T follicular helper cell (primary cell): ENCODE data around the gene PLEKHA3.

Source experiments
- DNase-seq: peaks from one replicate; pipeline ENCODE4 v3.0.0-alpha.2; 2020; ENCODE audit warnings: low read depth

PLEKHA3 gene

DNA sequence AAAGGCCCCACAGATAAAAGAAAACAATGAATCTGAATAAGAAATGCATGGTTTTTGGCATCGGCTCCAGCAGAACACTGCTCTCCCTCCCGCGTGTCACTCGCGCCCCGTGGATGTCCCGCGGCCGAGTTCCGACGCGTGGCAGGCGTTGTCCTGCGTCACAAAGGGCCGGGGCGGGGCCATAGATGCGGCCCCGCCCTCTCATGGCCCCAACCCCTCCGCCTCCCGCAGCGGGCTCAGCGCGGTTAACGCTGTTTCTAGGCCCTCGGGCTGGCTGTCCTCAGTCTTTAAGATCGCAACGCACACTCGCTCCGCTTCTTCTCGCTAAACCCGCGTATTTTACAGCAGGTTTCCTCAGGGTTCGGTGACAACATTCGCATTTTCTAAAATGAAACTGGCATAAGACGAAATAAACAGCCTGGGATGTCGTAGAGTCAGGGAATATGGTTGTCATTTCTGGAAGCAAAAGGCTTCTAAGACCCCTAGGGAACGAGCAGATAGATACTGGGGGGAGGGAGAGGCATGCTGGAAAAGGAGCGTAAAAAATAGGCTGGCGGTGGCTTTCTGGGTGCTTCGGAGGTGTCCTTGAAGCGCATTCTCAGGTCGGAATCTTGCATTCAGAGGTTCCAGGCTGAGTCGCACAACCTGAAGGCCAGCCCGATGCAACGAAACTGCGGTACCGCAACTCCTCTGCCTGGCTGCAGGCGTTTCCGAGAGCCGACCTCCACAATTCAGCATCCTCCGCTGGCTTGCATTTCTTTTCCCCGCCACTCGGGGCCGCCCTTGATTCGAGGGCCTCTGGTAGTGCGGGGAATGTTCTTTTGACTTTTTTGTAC, 1.6 kb upstream of the PLEKHA3 start, which contains the start of gene FKBP7:
TSS of gene FKBP7 (minus strand) at position 162 of the 836 bp plus-strand sequence. CDS start at position 61, 101 bp downstream.
- DNase-seq, result peak; percentile 83

DNA sequence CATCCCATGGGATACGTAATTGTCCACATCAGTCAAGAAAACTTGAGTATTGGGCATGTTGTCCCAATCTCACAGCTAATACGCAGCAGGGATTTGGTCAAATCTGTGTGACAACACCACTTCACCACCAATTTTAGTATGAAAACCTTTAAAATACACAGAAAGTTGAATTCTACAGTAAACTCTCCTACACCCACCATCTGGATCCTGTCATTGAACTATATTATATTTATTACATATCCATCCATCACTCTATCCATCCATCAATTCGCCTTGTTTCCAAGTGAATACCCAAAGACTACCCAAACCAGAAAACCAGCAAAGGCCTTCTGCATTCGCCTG, 1.0 kb upstream of the PLEKHA3 start:
- DNase-seq, result no peak

DNA sequence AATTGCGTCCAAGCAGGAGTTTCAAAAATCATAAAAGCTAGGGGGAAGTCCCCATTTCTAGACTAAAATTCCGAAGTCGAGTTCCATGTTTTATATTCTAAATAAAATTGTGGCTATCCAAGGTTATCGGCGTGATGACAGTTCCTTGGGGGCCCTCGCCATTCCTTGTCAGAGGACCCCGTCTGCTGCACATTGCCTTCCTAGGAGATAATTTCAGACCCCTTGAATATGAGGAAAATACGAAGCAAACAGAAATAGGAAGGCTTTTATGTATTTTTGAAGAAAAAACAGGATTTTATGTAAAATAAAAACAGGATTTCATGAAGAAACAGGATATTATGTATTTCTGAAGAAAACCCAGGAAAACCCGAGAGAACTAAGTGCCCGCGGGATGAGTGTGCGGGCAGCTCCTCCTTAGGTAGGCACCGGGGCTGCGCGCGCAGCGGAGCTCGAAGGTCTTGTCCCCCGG, 465 bp upstream of the PLEKHA3 start:
- DNase-seq, result no peak

DNA sequence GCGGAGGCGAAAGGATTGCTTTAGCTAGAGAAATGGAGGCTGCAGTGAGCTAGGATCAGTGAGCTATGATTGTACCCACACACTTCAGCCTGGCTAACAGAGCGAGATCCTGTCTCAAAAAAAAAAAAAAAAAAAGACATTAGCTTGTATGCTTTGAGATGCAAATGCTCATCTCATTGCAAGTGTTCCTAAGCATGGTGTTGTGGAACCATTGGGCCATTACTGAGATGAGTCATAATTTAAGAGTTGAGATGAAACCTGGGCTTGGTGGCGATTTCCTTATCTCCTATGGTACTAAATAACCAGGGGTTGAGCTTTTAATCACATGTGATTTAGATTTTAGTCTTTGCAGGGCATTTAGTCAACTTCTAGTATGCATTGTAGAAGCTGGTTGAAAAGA, 2.2 kb downstream of the PLEKHA3 start:
- no peak for DNase-seq

DNA sequence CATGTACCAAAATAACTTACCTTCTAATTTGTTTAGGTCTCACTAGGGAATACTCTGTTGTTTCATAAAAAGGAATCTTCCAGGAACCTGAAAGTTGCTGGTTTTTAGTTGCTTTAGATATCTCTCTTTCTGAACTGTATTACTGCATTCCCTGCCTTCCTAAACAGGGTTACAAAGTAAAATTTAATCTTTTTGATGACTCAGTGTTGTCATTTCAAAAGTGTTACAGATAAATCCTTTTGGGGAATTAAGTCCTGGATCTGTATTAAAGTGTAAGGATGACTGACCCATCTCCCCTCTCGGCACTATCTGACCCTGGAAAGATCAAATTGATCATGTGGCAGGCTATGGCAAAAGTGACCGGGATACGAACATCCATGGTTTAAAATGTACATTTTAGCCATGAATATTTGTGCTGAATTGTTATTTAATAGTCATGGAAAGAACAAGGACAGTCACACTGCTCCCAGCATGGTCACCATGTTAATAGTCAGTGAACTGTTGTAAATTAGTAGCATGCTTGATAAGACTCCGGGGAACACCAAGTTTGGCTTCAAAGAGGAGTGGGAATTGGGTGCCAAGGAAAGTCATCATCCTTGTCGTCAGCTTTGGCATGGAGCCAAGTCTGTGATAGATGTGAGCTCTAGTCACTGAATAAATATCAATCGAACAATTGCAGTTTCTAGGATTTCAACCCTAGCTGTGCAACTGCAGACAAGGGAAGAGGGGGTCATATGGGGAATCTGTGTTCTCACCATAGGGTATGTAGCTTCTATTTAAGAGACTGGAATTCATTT, 4.2 kb downstream of the PLEKHA3 start:
- no peak for DNase-seq

DNA sequence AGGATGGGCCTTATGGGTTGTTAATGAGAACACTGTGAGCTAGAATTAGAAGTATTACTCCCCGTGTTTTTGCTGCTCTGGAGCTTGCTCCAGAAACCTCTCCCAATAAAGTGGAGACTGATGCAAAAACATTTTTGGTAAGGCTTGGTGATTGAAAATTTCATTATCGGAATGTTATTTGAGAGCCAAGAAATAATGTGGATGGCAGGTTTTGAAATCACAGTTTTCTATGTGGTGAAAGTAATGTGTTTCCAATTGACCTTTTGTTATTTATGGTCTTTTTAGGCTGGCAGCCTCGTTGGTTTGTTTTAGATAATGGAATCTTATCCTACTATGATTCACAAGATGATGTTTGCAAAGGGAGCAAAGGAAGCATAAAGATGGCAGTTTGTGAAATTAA, 5.1 kb downstream of the PLEKHA3 start:
- no peak for DNase-seq

DNA sequence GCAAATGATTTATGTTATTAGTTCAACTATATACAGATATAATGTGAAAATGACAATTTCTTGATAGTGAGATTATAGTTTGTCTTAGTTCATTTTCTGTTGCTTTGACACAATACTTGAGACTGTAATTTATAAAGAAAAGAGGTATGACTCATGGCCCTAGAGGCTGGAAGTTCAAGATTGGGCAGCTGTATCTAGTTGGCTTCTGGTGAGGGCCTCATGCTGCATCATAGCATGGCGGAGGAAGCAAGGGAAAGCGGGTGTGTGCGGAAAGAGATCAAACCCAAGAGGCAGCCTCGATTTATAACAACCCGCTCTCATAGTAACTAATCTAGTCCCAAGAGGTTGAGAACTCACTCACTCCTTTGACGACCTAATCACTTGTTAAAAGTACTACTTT, 11.4 kb downstream of the PLEKHA3 start:
- no peak for DNase-seq

DNA sequence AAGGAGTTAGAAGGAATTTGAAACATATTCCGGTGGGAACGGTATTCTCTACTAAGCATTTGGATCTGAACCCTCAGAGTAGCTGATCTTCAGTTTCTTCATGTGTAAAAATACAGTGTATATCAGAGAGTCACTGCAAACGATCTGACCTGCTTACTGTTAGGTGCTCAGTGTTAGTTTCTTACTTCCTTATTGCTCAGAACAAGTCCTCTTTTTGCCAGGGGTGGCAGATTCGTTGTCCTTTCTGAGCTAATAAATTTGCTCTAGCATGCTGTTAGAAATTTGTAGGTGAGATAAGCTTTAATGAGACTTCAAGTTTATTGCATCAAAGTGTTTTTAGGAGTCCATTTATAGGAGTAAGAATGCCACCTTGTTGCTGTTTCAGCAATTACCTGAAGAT, 15.8 kb downstream of the PLEKHA3 start:
- DNase-seq, result no peak

DNA sequence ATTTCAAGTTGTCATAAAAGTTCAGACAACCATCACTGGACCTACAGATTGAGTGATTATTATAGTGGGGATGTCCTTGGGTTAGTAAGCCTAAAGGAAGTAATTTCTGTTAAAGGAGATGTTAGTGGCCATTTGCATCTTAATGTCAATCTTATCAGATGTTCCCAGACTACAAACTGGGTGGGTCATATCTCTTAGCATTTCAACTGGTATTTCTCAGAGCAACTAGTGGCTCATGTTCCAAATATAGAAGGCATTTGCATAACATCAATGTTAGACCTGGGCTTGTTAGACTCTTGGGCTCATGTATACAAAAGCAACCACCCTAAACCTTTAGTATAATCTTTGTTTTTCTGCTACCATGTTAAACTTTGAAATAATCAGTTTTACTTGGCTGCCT, 17.9 kb downstream of the PLEKHA3 start:
- DNase-seq, result no peak

DNA sequence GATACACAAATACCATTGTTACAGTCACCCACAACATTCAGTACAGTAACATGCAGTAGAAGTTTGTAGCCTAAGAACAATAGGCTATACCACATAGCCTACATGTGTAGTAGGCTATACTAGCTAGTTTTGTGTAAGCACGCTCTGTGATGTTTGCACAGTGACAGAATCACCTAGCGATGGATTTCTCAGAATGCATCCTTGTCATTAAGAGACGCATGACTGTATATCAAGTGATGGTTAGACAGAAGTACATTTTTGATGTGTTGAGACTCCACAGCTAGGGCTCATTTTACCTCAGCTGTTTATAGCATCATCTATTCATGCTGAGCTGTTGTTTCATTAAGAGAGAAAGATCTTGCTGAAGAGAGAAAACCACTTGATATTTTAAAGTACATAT, 19.4 kb downstream of the PLEKHA3 start:
- no peak for DNase-seq

DNA sequence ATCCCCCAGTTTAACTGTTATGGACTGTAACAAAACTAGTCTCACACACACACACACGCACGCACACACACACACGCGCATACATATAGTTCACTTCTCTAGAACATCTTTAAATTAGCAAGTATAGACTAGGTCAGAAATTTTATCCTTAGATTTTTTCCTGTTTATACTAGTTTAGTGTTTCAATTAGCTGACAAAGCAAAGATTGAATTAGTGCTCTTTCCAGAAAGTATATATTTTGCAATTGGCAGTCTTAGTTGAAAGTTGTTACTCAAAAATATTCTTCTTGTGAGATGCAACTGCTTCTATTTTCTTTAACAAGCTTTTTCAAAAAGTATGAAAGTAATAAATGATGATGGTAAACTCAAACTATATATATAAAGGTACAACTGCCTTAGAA, 22.5 kb downstream of the PLEKHA3 start:
- no peak for DNase-seq

DNA sequence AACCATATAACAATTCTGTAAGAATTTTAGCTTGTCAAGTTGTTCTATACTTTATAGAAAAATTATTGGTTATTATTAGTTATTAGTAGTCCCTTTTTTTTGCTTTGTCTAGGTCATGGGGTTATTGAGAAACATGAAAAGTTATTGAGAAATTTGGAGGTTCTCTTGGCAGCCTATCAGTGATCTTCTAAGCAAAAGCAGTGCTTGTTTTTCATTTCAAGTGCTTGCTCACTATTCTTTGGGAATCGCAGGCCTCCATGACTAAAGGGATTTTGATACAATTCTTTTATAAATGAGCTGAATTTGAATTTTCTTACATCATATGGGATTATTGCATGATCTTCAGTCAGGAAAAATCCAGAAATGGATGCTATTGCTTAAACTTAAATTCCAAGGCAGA, 25.8 kb downstream of the PLEKHA3 start:
- no peak for DNase-seq

DNA sequence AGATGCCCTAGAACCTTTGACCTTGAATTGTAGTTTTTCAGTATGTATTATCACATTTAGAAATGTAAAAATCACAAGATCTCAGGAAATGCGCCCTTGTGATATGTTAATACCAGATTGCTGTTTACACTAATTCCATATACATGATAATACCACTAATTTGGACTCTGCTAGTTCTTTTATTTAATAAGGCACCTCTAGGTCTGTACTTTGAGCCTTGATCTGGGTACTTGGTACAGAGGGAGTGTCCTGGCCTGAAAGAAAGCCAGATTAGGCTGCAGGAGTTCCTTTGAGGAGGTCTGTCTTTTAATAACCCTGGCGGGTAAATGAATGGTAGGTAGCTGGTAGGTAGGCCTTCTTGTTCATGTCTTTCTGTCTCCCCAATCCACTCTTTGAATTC, 26.3 kb downstream of the PLEKHA3 start:
- no peak for DNase-seq

DNA sequence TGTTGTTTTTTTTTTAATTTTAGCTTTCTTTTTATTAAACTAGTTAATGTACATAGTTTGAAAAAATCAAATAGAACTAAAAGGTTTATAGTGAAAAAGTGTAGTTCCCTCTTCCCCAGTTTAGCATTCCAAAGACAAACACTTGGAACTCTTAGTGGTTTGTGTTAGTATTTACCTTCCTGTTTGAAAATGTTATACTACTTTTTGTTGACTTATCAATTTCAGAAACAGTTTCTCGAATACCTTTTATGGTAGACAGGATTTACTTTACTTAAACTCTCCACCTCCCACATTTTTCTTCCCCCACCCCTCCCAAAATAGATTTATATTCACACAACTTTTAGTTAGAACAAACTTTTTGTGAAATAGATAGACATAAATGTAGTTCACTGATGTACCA, 26.7 kb downstream of the PLEKHA3 start:
- DNase-seq, result no peak

DNA sequence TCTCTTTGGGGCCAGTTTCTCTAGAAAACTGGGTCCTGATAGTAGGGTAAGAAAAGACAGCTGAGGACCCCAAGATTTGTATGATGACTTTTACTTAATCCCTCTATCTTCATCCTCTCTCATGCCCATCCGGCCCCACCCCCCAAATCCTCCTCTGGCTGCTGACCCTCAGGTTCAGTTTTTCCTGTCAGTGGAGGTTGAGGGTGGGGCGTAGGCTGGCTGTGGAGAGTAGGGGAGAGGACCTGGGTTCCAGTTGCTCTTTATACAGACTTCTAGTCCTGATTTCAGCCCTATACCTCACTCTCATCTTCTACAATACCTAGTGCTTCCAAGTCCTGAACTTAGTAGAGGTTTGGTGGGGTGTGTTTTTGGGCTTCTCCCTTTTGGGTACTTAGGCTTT, 28.4 kb downstream of the PLEKHA3 start:
- DNase-seq, result no peak

DNA sequence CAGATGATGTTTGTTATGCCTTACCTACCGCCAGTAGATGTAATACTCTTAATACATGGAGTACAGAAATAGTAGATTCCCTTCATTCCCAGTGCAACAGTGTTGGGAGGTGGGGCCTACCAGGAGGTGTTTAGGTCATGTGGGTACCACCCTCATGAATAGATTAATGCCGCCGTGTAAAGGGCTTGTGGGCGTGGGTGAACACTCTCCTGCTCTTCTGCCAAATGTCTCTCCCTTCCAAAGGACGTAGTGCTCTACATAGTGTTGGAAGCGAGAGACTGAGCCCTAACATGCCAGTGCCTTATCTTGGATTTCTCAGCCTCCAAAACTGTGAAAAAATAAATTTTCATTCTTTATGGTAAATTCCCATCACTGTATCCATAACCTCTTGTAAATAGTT, 30.1 kb downstream of the PLEKHA3 start:
- no peak for DNase-seq

DNA sequence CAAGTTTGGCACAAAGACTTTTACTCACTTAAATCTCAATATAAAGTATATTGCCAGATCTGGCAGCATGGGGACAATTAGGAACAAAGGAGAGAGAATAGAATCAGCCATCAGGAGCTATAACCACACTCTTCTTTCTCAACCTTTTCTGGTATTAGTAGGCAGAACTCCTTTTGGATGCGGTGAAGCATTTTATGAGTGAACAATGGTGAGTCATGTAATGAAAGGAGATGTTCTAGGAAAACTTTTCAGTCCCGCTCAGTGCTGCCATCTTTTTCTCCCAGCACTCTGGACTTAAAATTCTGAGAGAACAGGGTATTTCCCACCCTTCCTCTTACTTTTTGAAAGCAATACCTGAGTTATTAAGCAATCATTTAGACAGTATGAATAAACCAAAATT, 32.2 kb downstream of the PLEKHA3 start:
- no peak for DNase-seq

DNA sequence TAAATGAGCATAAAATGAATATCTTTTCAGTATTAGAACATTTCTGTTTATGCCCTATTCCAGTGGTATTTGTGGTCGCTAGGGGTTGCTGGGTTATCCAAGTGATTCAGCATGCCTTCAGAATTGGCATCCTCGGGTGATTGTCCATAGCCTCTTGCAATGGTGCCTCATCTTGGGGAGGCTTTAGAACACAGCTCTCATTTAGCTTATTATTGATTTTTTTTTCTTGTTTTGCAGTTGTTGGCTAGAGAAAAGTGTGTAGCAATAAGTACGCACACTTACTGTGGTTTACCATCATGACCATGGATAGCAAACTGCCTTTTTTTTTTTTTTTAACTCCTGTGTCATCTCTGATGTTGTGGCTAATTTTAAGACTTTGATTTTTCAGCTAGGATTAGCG, 33.6 kb downstream of the PLEKHA3 start:
- DNase-seq, result no peak

DNA sequence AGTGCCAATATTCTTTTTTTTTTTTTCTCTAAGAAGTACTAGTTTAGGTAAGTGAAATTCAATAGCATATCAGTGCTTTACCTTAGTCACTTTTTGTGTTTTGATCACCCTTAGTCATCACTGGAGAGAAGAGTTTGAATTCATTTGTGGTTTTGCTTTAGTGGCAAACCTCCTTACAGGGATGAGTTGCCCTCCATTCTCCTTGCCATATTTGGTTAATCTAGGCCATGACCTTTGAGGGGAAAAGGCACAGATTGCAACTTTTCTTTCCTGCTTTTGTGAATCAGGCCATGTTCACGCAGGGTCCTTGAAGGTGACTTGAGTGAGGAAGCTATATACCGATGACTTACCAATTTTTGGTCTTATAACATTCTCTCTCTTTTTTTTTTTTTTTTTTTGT, 34.4 kb downstream of the PLEKHA3 start:
- no peak for DNase-seq

DNA sequence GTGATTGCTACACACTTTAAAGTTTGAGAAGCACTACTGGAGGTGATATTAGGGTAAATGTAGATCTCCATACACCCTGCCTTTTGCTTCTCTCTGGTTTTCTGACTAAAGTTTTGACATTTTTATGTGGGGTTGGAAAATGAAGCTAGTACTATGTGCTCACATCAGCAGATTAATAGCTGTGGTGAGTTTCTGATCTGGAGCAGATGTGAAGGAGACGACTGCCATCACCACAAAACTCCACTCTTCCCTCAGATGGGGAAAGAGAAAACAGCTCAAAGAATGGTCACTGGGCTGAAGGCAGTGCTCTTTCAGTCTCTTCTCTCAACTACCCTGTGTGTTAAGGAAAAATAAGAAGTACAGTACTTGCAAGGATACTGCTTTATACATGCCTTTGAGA, 37.2 kb downstream of the PLEKHA3 start:
- DNase-seq, result no peak

DNA sequence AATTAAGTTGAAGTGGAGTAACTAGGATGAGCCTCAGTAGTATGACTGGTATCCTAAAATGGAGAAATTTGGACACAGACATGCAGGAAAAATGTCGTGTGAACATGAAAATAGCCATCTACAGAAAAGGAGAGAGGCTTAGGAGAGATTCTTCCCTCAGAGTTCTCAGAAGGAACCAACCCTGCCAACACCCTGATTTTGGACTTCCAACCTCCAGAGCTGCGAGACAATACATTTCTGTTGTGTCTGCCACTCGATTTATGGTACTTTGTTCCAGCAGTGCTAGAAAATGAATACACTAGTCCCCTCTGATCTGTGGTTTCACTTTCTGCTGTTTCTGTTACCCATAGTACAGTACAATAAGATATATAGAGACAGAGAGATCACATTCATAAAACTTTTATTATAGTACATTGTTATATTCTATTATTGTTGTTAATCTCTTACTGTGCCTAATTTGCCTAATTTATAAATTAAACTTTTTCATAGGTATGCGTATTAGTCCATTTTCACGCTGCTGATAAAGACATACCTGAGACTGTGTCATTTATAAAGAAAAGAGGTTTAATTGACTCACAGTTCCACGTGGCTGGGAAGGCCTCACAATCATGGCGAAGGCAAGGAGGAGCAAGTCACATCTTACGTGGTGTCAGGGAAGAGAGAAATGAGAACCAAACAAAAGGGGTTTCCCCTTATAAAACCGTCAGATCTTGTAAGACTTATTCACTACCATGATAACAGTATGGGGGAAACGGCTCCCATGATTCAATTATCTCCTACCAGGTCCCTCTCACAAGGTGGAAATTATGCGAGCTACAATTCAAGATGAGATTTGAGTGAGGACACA, 41.3 kb downstream of the PLEKHA3 start:
- DNase-seq, result no peak

DNA sequence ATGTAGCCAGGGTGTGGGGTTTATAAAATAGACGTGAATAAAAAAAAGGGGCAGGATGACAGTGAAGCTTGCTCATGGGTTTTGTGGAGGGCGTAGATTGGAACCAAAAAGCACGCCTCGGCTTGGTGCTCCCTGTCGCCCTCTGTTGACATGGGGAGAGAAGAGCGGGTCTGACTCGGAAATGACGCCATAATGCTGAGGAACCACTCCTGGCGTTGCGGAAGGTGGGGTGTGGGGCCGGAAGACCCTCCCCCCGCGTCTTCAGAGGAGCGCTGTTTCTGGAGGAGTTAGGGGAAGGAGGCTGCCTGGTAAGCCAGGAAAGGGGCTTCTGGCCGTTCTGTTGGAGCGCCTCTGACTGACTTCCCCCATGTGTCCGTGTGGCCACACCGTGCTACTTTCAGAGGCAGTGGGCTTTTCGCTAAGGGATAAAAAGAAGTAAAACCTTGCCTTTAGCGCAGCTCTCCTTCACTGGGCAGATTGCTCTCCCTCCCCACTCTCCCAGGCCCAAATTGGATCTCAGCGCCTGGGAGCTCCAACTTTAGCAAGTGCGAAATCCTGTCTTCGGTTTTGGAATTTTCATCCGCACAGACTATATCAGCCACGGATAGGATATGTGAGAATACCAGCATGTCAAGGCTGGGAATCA, 42.8 kb downstream of the PLEKHA3 start:
- DNase-seq, result peak; percentile 76
